H1 (cell line): Measurements from ENCODE around the gene NUDT9. TPM values are rescaled to one million over a fixed set of nuclear protein-coding genes. Genes with fewer than 3 reads are reported as not detected.

Experiments used
- ATF3 ChIP-seq: IDR thresholded peaks from 2 replicates; pipeline ENCODE4 v1.6.1; 2011; ENCODE audit warnings: low read depth, mild to moderate bottlenecking, low read length; ENCODE audit not compliant: insufficient read depth
- CEBPB ChIP-seq: IDR thresholded peaks from 2 replicates; pipeline ENCODE4 v1.6.1; 2012; ENCODE audit warnings: low read depth, low read length
- CHD1 ChIP-seq: IDR thresholded peaks from 2 replicates; pipeline ENCODE4 v1.6.1; 2012; ENCODE audit warnings: low read depth, low read length, improper control_type of control experiment
- CHD7 ChIP-seq: fragments of 300-600 bp; sonication (generic); IDR thresholded peaks from 2 replicates; pipeline ENCODE4 v1.7.1; 2012; ENCODE audit warnings: low read length, moderate library complexity, mild to moderate bottlenecking, inconsistent platforms; ENCODE audit not compliant: insufficient replicate concordance
- GABPA ChIP-seq: IDR thresholded peaks from 2 replicates; pipeline ENCODE4 v1.6.1; 2011; ENCODE audit warnings: mild to moderate bottlenecking, low read length, moderate library complexity, borderline replicate concordance; ENCODE audit not compliant: insufficient read depth
- PHF8 ChIP-seq: fragments of 200-600 bp; sonication (generic); conservative IDR thresholded peaks from 2 replicates; pipeline ENCODE4 v1.7.1; 2012; ENCODE audit warnings: low read depth, mild to moderate bottlenecking, inconsistent platforms, low read length, moderate library complexity
- POU5F1 ChIP-seq: IDR thresholded peaks from 2 replicates; pipeline ENCODE4 v1.6.1; 2011; ENCODE audit warnings: low read depth, mild to moderate bottlenecking, low read length, moderate library complexity
- RBBP5 ChIP-seq: IDR thresholded peaks from 2 replicates; pipeline ENCODE4 v1.7.1; 2012; ENCODE audit warnings: low read depth, mild to moderate bottlenecking, inconsistent platforms, low read length, moderate library complexity, borderline replicate concordance
- TEAD4 ChIP-seq: IDR thresholded peaks from 2 replicates; pipeline ENCODE4 v1.6.1; 2012; ENCODE audit warnings: low read depth, low read length, inconsistent platforms, mixed read lengths
- YY1 ChIP-seq: IDR thresholded peaks from 2 replicates; pipeline ENCODE4 v1.6.1; 2011; ENCODE audit warnings: low read depth, mild to moderate bottlenecking, low read length
- polyA plus RNA-seq, 7 experiments: library from polyadenylated mRNA; depleted of rRNA in 3 of 7; stranded (reverse) in 5 of 7; unstranded in 2 of 7; fragments of >200 nt in 5 of 7; fragments of 200-250 nt in 2 of 7; gene quantifications; 1 replicate in 5 of 7; 2 replicates in 1 of 7; 4 replicates in 1 of 7; pipeline versions ENCODE4 v1.2.1 to v1.2.3, GENCODE V29; 2011 to 2013; ENCODE audit warnings: missing spikeins in 2 of 7, mixed read lengths in 2 of 7
- total RNA-seq: library from RNA; stranded (reverse); fragmentation: NEBNext Ultra II Directional; extraction: Animal tissue kit (Norgen Biotek cat#: 25700); gene quantifications from 2 replicates; pipeline ENCODE4 v1.2.1, GENCODE V29; 2021

Gene NUDT9
- total and polyA plus RNA-seq, 2 of the 8 experiments (the other 6 are each of a cell fraction or from before 2014, with no cell fraction given): 13.2 to 27.6 TPM

GRCh38 chr4:87493115-87493514, 70.7 kb downstream of the NUDT9 start (continued):
- no peak for TF ChIP-seq CHD7
- TF ChIP-seq PHF8: no peak
- TF ChIP-seq CHD1: no peak
- TF ChIP-seq YY1: no peak
- TF ChIP-seq POU5F1: no peak
- no peak for TF ChIP-seq GABPA
- TF ChIP-seq TEAD4: no peak
- no peak for TF ChIP-seq RBBP5
- TF ChIP-seq ATF3: no peak
- TF ChIP-seq CEBPB: no peak
